Skin of body (tissue), 2 donors: Measurements from ENCODE around the gene BAHCC1. TPM values are rescaled to one million over a fixed set of nuclear protein-coding genes. Genes with fewer than 3 reads are reported as not detected.
A peak's percentile ranks its signal among the peaks of the same experiment; 100 is the strongest.

ENCODE experiments used
- DNase-seq: peaks from one replicate; lab custom pipeline; 2025; lab: John Stamatoyannopoulos, UW
- total RNA-seq: library from RNA; depleted of rRNA; stranded (reverse); fragments of >200 nt; gene quantifications from one replicate; pipeline ENCODE4 v1.2.3, GENCODE V29; 2014

Gene BAHCC1
- total RNA-seq, 1 donor from 2014 or later: 9.5 TPM

GRCh38 chr17:81397314-81398175 lies 2.3 kb downstream of the BAHCC1 start:
- DNase-seq: no peak

DNA sequence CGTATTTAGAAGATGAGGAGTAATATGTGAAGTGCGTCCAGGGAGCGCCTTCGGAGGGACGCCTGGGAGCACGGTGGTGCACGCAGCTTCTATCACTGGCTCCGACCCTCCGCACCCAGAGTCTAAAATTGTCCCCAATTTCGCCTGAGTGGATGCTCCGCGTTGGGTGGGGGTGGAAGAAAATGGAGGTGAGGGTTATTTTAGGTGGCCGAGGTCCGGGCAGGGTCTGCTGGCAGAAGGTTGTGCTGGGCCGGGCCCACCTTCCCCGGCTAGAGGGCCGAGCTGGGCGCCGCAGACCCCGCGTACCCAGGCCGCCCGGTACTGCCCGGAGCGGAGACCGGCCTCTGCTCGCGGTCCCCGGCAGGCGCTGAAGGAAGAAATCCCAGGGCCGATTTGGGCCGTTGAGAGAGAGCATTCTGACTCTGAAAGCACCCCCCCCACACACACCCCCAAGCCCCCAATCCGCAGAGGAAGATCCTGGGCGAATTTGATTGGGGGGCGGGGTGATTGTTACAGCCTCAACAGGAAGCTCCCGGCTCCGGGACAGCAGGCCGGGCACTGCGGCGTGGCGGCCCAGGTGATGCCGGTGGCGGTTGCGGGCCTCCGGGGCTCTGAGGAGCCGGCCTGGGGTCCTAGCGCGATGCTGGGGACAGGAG lies 3.0 kb downstream of the BAHCC1 start:
- no peak for DNase-seq

GRCh38 chr17:81398832-81399411 lies 3.7 kb downstream of the BAHCC1 start:
- DNase-seq: no peak

DNA sequence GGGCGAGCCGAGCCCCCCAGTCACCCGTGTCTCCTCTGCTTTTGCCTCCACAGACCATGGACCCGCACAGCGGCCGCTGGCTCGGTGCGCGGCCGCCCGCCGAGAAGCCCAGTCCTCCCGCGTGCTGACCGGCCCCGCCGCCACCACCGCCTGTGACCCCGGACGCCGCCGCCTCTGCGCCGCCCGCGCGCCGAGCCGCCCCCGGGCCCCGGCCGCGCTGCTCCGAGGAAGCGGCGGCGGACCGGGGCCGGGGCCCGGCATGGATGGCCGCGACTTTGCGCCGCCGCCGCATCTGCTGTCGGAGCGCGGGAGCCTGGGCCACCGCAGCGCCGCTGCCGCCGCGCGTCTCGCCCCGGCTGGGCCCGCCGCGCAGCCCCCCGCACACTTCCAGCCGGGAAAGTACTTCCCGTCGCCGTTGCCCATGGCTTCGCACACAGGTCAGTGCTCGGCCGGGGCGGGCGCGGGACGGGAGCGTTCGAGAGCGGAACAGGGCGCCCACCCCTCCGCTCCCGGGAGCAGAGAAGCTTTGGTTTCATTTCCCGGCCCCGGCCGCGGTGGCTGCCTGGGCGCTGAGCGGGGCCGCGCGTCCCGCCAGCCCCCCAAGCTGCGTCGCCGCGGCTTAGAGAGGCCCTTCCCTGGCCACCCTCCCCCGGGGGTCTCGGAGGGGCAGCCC lies 4.4 kb downstream of the BAHCC1 start:
- DNase-seq: no peak

GRCh38 chr17:81400154-81400977 lies 5.1 kb downstream of the BAHCC1 start:
- no peak for DNase-seq

- no peak for DNase-seq
These were observed 5.9 kb downstream of the BAHCC1 start for GRCh38 chr17:81400996-81401722.

DNA sequence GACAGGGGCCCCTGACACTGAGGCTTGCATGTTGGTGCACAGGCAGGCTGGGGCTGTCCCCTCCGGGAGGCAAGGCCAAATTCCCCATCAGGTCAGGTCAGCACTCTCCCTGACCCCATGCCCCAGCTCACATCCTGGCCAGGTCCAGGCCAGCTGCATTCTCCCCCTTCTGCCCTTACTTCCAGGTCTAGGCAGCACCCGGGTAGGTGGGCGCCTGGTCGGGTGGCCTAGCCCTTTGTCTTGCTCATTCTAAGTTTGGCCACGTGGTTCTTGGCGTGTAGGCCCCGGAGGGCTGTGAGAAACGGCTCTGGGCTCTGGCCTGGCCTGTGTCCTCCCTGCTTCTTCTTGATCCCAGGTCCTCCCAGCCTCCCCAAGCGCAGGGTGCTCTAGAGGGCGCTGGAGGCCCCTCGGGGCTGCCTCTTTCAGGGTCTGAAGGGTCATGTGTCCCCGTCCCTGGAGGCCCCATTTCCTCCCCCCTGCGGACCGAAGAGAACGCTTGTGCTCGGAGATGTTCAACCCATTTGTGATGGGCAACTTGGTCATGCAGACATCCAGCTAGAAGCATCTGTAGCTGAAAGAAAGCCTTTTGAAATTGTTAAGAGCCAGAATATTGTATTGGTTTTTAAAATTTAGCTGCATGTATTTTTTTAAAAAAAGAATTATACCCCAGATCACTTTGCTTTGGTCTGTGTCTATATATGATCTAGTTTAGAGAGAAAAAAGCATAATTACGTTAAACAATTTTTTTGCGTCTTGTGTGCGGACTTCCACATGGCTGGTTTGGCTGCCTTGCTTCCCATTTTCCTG lies 6.7 kb downstream of the BAHCC1 start:
- no peak for DNase-seq

GRCh38 chr17:81402530-81402941 lies 7.3 kb downstream of the BAHCC1 start:
- peak; percentile 32 for DNase-seq

DNA sequence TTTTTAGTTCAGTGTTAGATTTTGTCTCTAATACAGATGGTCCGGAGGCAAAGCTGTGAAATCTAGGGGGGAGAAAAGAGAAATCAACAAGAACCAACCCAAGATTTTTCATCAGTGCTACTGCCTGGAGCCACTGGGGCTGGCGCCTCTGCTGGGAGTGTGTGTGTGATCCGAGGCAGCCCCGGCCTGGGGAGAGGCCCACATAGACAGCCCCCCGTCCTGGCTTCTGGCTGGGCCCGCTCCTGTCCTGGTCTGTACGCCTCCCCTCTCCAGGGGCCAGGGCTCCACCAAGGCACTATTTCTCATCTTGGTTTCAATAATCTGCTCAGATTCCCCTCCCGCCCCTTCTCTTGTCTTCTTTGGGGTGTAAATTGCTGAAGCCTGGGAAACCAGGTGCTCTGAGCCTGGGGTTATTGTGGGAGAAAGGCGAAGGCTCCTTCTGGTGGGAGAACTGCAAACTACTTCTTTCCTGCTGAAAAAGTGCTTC lies 7.8 kb downstream of the BAHCC1 start:
- DNase-seq: no peak

DNA sequence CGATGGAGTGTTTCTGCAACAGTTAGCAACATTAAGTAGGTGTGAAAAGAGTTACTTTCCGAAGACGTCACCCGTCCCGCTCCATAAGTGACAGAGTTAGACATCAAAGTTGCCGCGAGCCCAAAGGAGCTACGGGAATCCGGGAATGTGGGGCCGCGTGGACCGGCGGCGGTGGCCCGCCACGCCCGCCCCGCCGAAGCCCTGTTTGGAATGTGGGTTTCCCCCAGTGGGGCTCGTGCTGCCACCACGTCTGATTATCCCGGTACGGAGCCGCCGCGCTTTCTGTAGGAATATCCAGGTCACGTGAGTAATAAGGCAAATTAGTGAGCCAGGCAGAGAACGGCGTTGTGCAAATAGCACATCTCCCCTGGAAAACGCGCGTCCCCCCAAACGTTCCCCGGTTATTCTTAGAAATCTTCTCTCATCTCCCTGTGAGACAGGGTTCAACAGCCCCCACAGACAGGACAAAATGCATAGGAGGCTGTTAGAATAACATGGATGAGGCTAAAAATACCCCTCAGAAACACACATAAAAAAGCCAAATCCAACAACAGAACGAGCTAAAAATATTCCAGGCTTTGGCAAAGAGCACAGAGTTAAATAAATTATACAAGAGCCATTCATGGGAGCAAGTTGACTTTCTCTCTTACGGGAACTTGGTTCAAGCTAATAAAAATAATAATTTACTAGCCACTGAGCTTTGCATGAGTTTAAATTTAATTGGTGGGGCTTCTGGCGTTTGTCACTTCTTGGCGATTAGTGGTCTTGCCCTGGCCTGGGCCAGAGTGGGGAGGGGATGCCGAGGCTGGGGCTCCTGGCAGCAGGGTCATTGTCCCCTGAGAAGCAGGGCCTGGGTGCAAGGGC lies 8.6 kb downstream of the BAHCC1 start:
- peak; percentile 72 for DNase-seq

- no peak for DNase-seq
These were observed 9.4 kb downstream of the BAHCC1 start for GRCh38 chr17:81404558-81405165.

DNA sequence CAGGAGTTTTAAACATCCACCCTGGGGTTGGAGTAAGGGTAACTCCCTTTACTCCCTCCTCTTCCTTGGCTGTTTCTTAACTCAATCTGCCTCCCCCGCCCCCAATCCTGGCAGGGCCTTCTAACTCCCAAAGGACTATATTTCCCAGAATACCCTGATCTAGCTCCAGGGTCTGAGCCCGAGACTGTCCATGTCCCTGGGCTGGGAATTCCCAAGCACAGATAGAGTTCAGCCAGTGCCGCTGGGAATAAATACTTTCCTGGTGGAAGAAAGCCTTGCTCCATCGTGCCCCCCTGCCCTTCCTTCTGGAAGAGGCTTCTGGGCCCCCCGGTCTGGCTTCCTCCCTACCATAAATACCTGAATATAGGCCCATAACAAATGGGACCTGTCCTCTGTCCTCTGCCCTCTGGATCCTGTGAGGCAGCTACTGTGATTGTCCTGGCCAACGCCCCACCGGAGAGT lies 10.2 kb downstream of the BAHCC1 start:
- peak; percentile 41 for DNase-seq

GRCh38 chr17:81406117-81406953 lies 11.1 kb downstream of the BAHCC1 start:
- DNase-seq: no peak

- DNase-seq: no peak
These were observed 12.8 kb downstream of the BAHCC1 start for GRCh38 chr17:81408049-81408448.

DNA sequence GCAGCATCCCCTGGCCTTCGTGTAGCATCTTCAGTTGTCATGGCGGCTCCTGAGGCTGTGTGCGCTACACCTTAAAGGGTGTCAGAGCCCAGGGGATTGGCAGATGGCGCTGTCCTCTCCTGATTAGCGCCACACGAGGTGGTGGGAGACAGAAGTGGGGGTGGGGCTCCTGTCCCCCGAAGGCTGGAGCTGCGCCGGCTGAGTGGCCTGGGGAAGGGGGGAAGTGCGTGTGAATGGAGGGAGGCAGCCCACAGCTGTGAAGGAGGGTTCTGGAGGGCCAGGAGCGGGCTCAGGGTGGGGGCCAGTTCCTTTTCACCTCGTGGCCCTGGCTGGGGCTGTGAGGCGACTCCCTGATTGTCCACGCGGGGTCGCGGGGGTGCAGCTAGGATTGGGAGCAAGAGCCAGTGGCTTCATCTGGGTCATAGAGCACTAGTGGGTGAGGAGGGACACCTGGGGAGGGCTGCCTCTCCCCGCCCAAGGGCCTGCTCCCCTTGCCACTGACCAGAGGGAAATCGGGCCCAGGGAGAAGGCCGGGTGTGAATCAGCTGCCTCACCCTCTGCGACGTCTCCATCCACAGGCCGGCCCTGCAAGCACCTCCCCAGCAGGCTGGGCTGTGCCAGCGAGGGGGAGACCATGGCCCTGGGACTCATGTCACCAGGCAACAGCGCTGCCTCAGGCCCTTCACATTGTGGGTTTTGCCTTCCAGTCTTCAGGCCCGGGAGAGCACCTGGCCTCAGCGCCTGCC lies 14.1 kb downstream of the BAHCC1 start:
- no peak for DNase-seq

DNA sequence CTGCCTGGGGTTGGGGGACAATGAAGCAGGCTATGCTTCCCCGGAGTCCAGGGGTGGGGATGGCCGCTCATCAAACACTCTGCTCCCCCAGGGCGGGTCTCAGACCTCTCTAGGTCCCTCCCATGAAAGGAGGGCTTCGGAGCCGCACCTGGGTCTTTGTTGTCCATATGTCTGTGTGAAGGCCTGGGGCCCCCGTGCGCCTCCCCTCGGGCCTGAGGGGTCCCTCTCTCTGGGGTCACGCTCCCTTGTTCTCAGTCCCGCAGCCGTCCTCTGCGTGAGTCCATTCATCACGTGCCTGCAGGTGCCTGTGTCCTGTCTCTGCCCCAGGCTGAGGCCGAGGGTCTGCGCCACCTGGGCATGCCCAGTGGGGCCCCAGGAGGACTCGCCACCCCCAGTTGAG lies 15.6 kb downstream of the BAHCC1 start:
- DNase-seq: no peak
